BLaER1 treated with 17β-estradiol and CSF1 and Interleukin-3, amounts not matched to agents 10 nM and 100 nM (cell line): ENCODE measurements around the gene GRHL3.
A peak's percentile ranks its signal among the peaks of the same experiment; 100 is the strongest.

Experiments used
- H3K27ac ChIP-seq, 11 experiments: shearing (Covaris generic); formaldehyde crosslinking; 2 replicates each; pipeline ENCODE4 v1.8.1; 2022
- H3K27me3 ChIP-seq, 11 experiments: shearing (Covaris generic); formaldehyde crosslinking; 2 replicates each; pipeline ENCODE4 v1.8.1; 2022
- H3K36me3 ChIP-seq, 11 experiments: shearing (Covaris generic); formaldehyde crosslinking; 2 replicates each; pipeline ENCODE4 v1.8.1; 2022
- H3K4me1 ChIP-seq, 10 experiments: shearing (Covaris generic); formaldehyde crosslinking; 2 replicates each; pipeline ENCODE4 v1.8.1; 2022
- H3K4me2 ChIP-seq, 11 experiments: shearing (Covaris generic); formaldehyde crosslinking; 2 replicates each; pipeline ENCODE4 v1.8.1; 2022
- H3K4me3 ChIP-seq, 10 experiments: shearing (Covaris generic); formaldehyde crosslinking; 2 replicates each; pipeline ENCODE4 v1.8.1; 2022
- H3K9ac ChIP-seq, 11 experiments: shearing (Covaris generic); formaldehyde crosslinking; 2 replicates each; pipeline ENCODE4 v1.8.1; 2022
- H3K9me3 ChIP-seq, 11 experiments: shearing (Covaris generic); formaldehyde crosslinking; replicated peaks in 1 of 11; 2 replicates each; pipeline ENCODE4 v1.8.1; 2022
- H4K20me1 ChIP-seq, 11 experiments: shearing (Covaris generic); formaldehyde crosslinking; 2 replicates each; pipeline ENCODE4 v1.8.1; 2022
- Cebpa-rat ChIP-seq, 11 experiments: shearing (Covaris generic); IDR thresholded peaks; 2 replicates each; pipeline ENCODE4 v1.8.1; 2022

The GRHL3 gene

GRCh38 chr1:24348196-24348595 lies 29.0 kb downstream of the GRHL3 start:
- no peaks in the 10 kb centered on the region; a peak in 2 of 22 replicates for H3K27me3 ChIP-seq
- 0 out of 22 replicates have a peak, but pooled peaks cover 0 to 3% (median 0%) of the 10 kb centered on the region in 11 experiments for H4K20me1 ChIP-seq
- H3K9me3 ChIP-seq, result no peaks in the 10 kb centered on the region
- peaks cover 18 to 38% (median 26%) of the 10 kb centered on the region in 10 experiments for H3K4me1 ChIP-seq
- no peaks in the 10 kb centered on the region for H3K36me3 ChIP-seq
- no peak for TF ChIP-seq Cebpa-rat (IDR thresholded peaks at IDR 0.05)
- peak overlapping the region in 6 of 11 experiments; percentile 1 to 41 (median 16); a peak in 6 of 22 replicates for H3K4me2 ChIP-seq
- H3K4me3 ChIP-seq, result no peak overlapping the region
- no peak overlapping the region for H3K9ac ChIP-seq
- no peak overlapping the region for H3K27ac ChIP-seq

- no peak overlapping the region for H3K4me3 ChIP-seq
- no peaks in the 10 kb centered on the region for H3K9me3 ChIP-seq
- peak overlapping the region in 3 of 11 experiments; percentile 28 to 37 (median 34); a peak in 3 of 22 replicates for H3K4me2 ChIP-seq
- H3K4me1 ChIP-seq, result peaks cover 18 to 38% (median 26%) of the 10 kb centered on the region in 10 experiments
- H3K9ac ChIP-seq, result no peak overlapping the region
- H3K36me3 ChIP-seq, result no peaks in the 10 kb centered on the region
- no peak overlapping the region for H3K27ac ChIP-seq
- TF ChIP-seq Cebpa-rat (IDR thresholded peaks at IDR 0.05), result no peak
- no peaks in the 10 kb centered on the region for H4K20me1 ChIP-seq
- no peaks in the 10 kb centered on the region; a peak in 1 of 22 replicates for H3K27me3 ChIP-seq
Observed at GRCh38 chr1:24349891-24350290, 30.7 kb downstream of the GRHL3 start.

- no peaks in the 10 kb centered on the region for H3K36me3 ChIP-seq
- H3K4me2 ChIP-seq, result peak overlapping the region in 8 of 11 experiments; percentile 1 to 52 (median 26); a peak in 12 of 22 replicates
- no peaks in the 10 kb centered on the region for H3K9me3 ChIP-seq
- no peaks in the 10 kb centered on the region for H3K27me3 ChIP-seq
- H3K4me1 ChIP-seq, result peaks cover 18 to 38% (median 26%) of the 10 kb centered on the region in 10 experiments
- no peak overlapping the region for H3K4me3 ChIP-seq
- no peaks in the 10 kb centered on the region for H4K20me1 ChIP-seq
- no peak overlapping the region; a peak in 1 of 22 replicates for H3K27ac ChIP-seq
- H3K9ac ChIP-seq, result no peak overlapping the region
- no peak for TF ChIP-seq Cebpa-rat (IDR thresholded peaks at IDR 0.05)
Observed at GRCh38 chr1:24351247-24351646, 32.1 kb downstream of the GRHL3 start.

- Histone ChIP-seq H3K4me3 (no peak overlapping the region), H3K9me3 (no peaks in the 10 kb centered on the region), H3K27me3 (no peaks in the 10 kb centered on the region), H3K4me1 (peaks cover 18 to 38% (median 26%) of the 10 kb centered on the region in 10 experiments), H3K4me2 (peak overlapping the region; percentile 5 to 76 (median 50); a peak in 21 of 22 replicates), H3K36me3 (no peaks in the 10 kb centered on the region), H3K9ac (no peak overlapping the region), H4K20me1 (no peaks in the 10 kb centered on the region), H3K27ac (no peak overlapping the region)
- no peak for TF ChIP-seq Cebpa-rat (IDR thresholded peaks at IDR 0.05)
Observed at GRCh38 chr1:24351918-24352627, 32.9 kb downstream of the GRHL3 start.

- peaks cover 12 to 35% (median 20%) of the 10 kb centered on the region in 10 experiments for H3K4me1 ChIP-seq
- no peaks in the 10 kb centered on the region for H3K36me3 ChIP-seq
- no peaks in the 10 kb centered on the region; a peak in 1 of 22 replicates for H4K20me1 ChIP-seq
- TF ChIP-seq Cebpa-rat (IDR thresholded peaks at IDR 0.05), result no peak
- no peaks in the 10 kb centered on the region for H3K9me3 ChIP-seq
- H3K4me2 ChIP-seq, result no peak overlapping the region
- H3K9ac ChIP-seq, result no peak overlapping the region
- no peak overlapping the region for H3K27ac ChIP-seq
- no peak overlapping the region for H3K4me3 ChIP-seq
- H3K27me3 ChIP-seq, result no peaks in the 10 kb centered on the region
Observed at GRCh38 chr1:24353292-24353891, 34.2 kb downstream of the GRHL3 start.

- TF ChIP-seq Cebpa-rat (IDR thresholded peaks at IDR 0.05), result no peak
- Histone ChIP-seq H3K27me3 (no peaks in the 10 kb centered on the region), H3K9me3 (no peaks in the 10 kb centered on the region)
Observed at GRCh38 chr1:24355466-24355865, 36.3 kb downstream of the GRHL3 start.

GRCh38 chr1:24357038-24357437 lies 37.9 kb downstream of the GRHL3 start:
- Histone ChIP-seq H3K36me3 (no peaks in the 10 kb centered on the region), H3K4me3 (no peak overlapping the region), H3K4me2 (no peak overlapping the region), H3K4me1 (peaks cover 5 to 16% (median 8%) of the 10 kb centered on the region in 10 experiments; a peak in 18 of 20 replicates), H3K27ac (no peak overlapping the region), H3K9me3 (no peaks in the 10 kb centered on the region), H3K9ac (no peak overlapping the region), H3K27me3 (no peaks in the 10 kb centered on the region), H4K20me1 (no peaks in the 10 kb centered on the region; a peak in 1 of 22 replicates)
- no peak for TF ChIP-seq Cebpa-rat (IDR thresholded peaks at IDR 0.05)

More at GRCh38 chr1:24355466-24355865, 36.3 kb downstream of the GRHL3 start:
- Histone ChIP-seq H4K20me1 (no peaks in the 10 kb centered on the region; a peak in 1 of 22 replicates), H3K36me3 (no peaks in the 10 kb centered on the region), H3K9ac (no peak overlapping the region), H3K4me2 (no peak overlapping the region), H3K4me3 (no peak overlapping the region), H3K27ac (no peak overlapping the region), H3K4me1 (peaks cover 12 to 30% (median 19%) of the 10 kb centered on the region in 10 experiments; a peak in 19 of 20 replicates)

GRCh38 chr1:24360681-24361080 lies 41.5 kb downstream of the GRHL3 start:
- Histone ChIP-seq H3K4me3 (no peak overlapping the region), H3K9me3 (no peaks in the 10 kb centered on the region), H3K4me2 (no peak overlapping the region), H4K20me1 (no peaks in the 10 kb centered on the region; a peak in 1 of 22 replicates), H3K27me3 (no peaks in the 10 kb centered on the region), H3K9ac (no peak overlapping the region), H3K36me3 (no peaks in the 10 kb centered on the region), H3K4me1 (peaks cover 0 to 29% (median 13%) of the 10 kb centered on the region in 10 experiments; a peak in 12 of 20 replicates), H3K27ac (no peak overlapping the region)
- TF ChIP-seq Cebpa-rat (IDR thresholded peaks at IDR 0.05), result no peak

- H3K4me2 ChIP-seq, result no peak overlapping the region
- no peak overlapping the region for H3K4me3 ChIP-seq
- no peak overlapping the region for H3K9ac ChIP-seq
- TF ChIP-seq Cebpa-rat (IDR thresholded peaks at IDR 0.05), result no peak
- H3K9me3 ChIP-seq, result no peaks in the 10 kb centered on the region
- no peaks in the 10 kb centered on the region for H3K36me3 ChIP-seq
- H3K27ac ChIP-seq, result no peak overlapping the region
- no peaks in the 10 kb centered on the region; a peak in 1 of 22 replicates for H4K20me1 ChIP-seq
- peaks cover 0 to 34% (median 15%) of the 10 kb centered on the region in 10 experiments; a peak in 12 of 20 replicates for H3K4me1 ChIP-seq
- H3K27me3 ChIP-seq, result no peaks in the 10 kb centered on the region
Observed at GRCh38 chr1:24361811-24362210, 42.7 kb downstream of the GRHL3 start.
